Measurements from ENCODE around the gene EFCAB6. TPM values are rescaled to one million over a fixed set of nuclear protein-coding genes. Genes with fewer than 3 reads are reported as not detected.

The EFCAB6 gene
- total and polyA plus RNA-seq, 9 of the 15 experiments (the other 6 are each of a cell fraction or from before 2014, with no cell fraction given) = 0.06 TPM; not detected in 8

DNA sequence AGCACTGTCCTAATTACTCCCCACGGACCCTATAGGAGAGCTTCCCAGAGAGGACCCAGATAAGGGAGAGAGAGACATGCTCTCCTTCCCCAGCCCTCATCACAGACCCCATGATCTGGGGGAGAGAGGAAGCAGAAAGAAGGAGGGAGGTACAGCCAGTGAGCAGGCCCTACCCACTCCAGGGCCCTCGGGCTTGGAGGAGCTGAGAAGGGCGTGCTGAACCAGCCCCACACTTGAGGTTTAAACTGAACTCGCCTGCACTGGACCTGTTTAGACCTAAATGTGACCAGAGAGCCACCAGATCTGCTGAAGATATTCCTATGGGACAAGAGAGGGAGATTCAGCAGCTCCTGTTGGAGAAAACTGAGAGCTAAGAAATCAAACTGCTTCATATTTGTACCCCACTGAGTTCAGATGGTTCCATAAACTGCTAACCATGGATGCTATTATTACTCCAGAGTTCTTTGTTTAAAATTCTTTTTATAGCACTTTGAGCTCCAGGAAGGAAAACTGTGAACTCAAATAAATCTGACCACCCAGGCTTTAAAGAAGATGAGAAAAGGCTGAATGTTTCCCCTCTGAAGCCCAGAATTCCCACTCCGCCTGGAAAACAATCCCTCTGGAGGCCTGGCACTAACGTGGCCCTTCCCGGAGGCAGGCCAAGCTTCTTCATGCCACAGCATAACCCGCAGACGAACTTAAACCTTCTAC, 67.2 kb downstream of the EFCAB6 start:
- FAIRE-seq = no peak
- in situ Hi-C loops (cut with MboI) = no loop called here

More for the DNA sequence above, 67.2 kb downstream of the EFCAB6 start:
- intact Hi-C loops (cut with micrococcal nuclease) = no loop called here
- Histone ChIP-seq H3K4me3 (no peak overlapping the region), H4K20me1 (replicated peaks; ENCODE audit: control insufficient read depth, insufficient read depth, low read length) (no peaks in the 10 kb centered on the region), H3K36me3 (ENCODE audit: control insufficient read depth, insufficient read depth, low read length) (no peaks in the 10 kb centered on the region), H3K9me3 (replicated peaks; ENCODE audit: control insufficient read depth, insufficient read depth, low read depth, low read length) (no peaks in the 10 kb centered on the region), H3K79me2 (ENCODE audit: control insufficient read depth, insufficient read depth, low read length) (no peaks in the 10 kb centered on the region), H3K27ac (ENCODE audit: extremely low read depth, low read depth, low read length) (no peak overlapping the region), H3K4me1 (replicated peaks in 1 of 2; ENCODE audit: control insufficient read depth in 2 of 2, insufficient read depth in 2 of 2, low read length in 2 of 2) (no peaks in the 10 kb centered on the region), H3K9ac (ENCODE audit: insufficient read depth in 1 of 2, low read depth in 2 of 2, low read length in 2 of 2) (no peak overlapping the region), H3K4me2 (ENCODE audit: insufficient read depth, low read length) (no peak overlapping the region), H3K27me3 (ENCODE audit: control insufficient read depth in 2 of 2, insufficient read depth in 2 of 2, low read length in 2 of 2) (peaks cover 0 to 22% of the 10 kb centered on the region in 2 experiments; a peak in 3 of 5 replicates), H2AFZ (ENCODE audit: low read depth, low read length) (no peak overlapping the region), H3K9me1 (ENCODE audit: control insufficient read depth, insufficient read depth, low read length) (no peaks in the 10 kb centered on the region)
- POLR2A ChIA-PET = interaction anchor here (0.7 to 1.1 kb wide), 2 partner anchors 11 to 13 kb away, joined by 3 to 7 read pairs; no protein-coding TSS in a partner anchor
- ATAC-seq = no peak
- BruUV-seq (replicated peaks) = no TSS peak
- no peak for DNase-seq (ENCODE audit: extremely low read depth in 1 of 4, low spot score in 3 of 4)
- CTCF ChIA-PET (ENCODE audit: low intra/inter-chr PET ratio) = no interaction called here
- 0% methylated on average over 7 of the region's 9 CpGs for WGBS (ENCODE audit: insufficient coverage, low coverage, missing lambda C conversion rate)
- TF ChIP-seq HDAC6 (IDR thresholded peaks at IDR 0.05; ENCODE audit: low read depth, low read length) (no peak), ZNF174 (CRISPR knock-in tag; IDR thresholded peaks at IDR 0.05) (no peak), ARNT (IDR thresholded peaks at IDR 0.05) (no peak), HDAC1 (IDR thresholded peaks at IDR 0.05) (no peak), CHD4 (IDR thresholded peaks at IDR 0.05; ENCODE audit: insufficient read depth, insufficient replicate concordance, low read depth, low read length, poor library complexity, severe bottlenecking) (no peak), CREB1 (IDR thresholded peaks at IDR 0.05) (no peak), CREB1 (CRISPR knock-in tag; IDR thresholded peaks at IDR 0.05) (no peak), ZNF24 (IDR thresholded peaks at IDR 0.05) (no peak), SRSF7 (optimal IDR thresholded peaks at IDR 0.05; ENCODE audit: low read depth, low read length) (no peak), PHF20 (IDR thresholded peaks at IDR 0.05; ENCODE audit: partially characterized antibody) (no peak), NRF1 (conservative IDR thresholded peaks at IDR 0.05 in 1 of 2, IDR thresholded peaks at IDR 0.05 in 1 of 2) (no peak), POLR2AphosphoS5 (IDR thresholded peaks at IDR 0.05; ENCODE audit: control insufficient read depth, insufficient read depth, low read depth, low read length) (no peak), ELF2 (CRISPR knock-in tag; IDR thresholded peaks at IDR 0.05) (no peak), TCF7 (IDR thresholded peaks at IDR 0.05; ENCODE audit: borderline replicate concordance) (no peak), XRCC4 (IDR thresholded peaks at IDR 0.05; ENCODE audit: extremely low read depth, insufficient read depth, insufficient read length) (no peak)
- TF ChIP-seq, protein P1, sequence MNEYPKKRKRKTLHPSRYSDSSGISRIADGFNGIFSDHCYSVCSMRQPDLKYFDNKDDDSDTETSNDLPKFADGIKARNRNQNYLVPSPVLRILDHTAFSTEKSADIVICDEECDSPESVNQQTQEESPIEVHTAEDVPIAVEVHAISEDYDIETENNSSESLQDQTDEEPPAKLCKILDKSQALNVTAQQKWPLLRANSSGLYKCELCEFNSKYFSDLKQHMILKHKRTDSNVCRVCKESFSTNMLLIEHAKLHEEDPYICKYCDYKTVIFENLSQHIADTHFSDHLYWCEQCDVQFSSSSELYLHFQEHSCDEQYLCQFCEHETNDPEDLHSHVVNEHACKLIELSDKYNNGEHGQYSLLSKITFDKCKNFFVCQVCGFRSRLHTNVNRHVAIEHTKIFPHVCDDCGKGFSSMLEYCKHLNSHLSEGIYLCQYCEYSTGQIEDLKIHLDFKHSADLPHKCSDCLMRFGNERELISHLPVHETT (CRISPR knock-in tag; conservative IDR thresholded peaks at IDR 0.05 in 1 of 2, IDR thresholded peaks at IDR 0.05 in 1 of 2) = no peak
- TF ChIP-seq, protein P2, sequence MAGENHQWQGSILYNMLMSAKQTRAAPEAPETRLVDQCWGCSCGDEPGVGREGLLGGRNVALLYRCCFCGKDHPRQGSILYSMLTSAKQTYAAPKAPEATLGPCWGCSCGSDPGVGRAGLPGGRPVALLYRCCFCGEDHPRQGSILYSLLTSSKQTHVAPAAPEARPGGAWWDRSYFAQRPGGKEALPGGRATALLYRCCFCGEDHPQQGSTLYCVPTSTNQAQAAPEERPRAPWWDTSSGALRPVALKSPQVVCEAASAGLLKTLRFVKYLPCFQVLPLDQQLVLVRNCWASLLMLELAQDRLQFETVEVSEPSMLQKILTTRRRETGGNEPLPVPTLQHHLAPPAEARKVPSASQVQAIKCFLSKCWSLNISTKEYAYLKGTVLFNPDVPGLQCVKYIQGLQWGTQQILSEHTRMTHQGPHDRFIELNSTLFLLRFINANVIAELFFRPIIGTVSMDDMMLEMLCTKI (IDR thresholded peaks at IDR 0.05; ENCODE audit: partially characterized antibody) = no peak

Measured in K562 (cell line).